ENCODE data around the gene TIGD1.

The TIGD1 gene

GRCh38 chr2:232523682-232524597 is 26.4 kb downstream of the TIGD1 start:
- no peak for DNase-seq (ENCODE audit: low read depth)

GRCh38 chr2:232523402-232523681 is 27.0 kb downstream of the TIGD1 start:
- no peak for DNase-seq (ENCODE audit: low read depth)

GRCh38 chr2:232522623-232523401 is 27.5 kb downstream of the TIGD1 start:
- DNase-seq (ENCODE audit: low read depth), result no peak

GRCh38 chr2:232521959-232522622 is 28.3 kb downstream of the TIGD1 start:
- peak; percentile 71 for DNase-seq (ENCODE audit: low read depth)

GRCh38 chr2:232521098-232521497 is 29.3 kb downstream of the TIGD1 start:
- DNase-seq (ENCODE audit: low read depth), result no peak

GRCh38 chr2:232520489-232520888 is 29.9 kb downstream of the TIGD1 start:
- DNase-seq (ENCODE audit: low read depth), result no peak

GRCh38 chr2:232519581-232520438 is 30.5 kb downstream of the TIGD1 start, which contains the start of gene PRSS56:
Gene PRSS56 (plus strand): TSS chr2:232520388. CDS start chr2:232520599, 211 bp downstream.
- DNase-seq (ENCODE audit: low read depth), result no peak

GRCh38 chr2:232518844-232519243 is 31.5 kb downstream of the TIGD1 start:
- DNase-seq (ENCODE audit: low read depth), result no peak

GRCh38 chr2:232516551-232516950 is 33.8 kb downstream of the TIGD1 start:
- no peak for DNase-seq (ENCODE audit: low read depth)

GRCh38 chr2:232515639-232516038 is 34.7 kb downstream of the TIGD1 start:
- DNase-seq (ENCODE audit: low read depth), result no peak

GRCh38 chr2:232513353-232513752 is 37.0 kb downstream of the TIGD1 start:
- no peak for DNase-seq (ENCODE audit: low read depth)

GRCh38 chr2:232512602-232513001 is 37.8 kb downstream of the TIGD1 start:
- DNase-seq (ENCODE audit: low read depth), result no peak

- DNase-seq (ENCODE audit: low read depth), result no peak
Observed at GRCh38 chr2:232511336-232511890, 38.9 kb downstream of the TIGD1 start.

GRCh38 chr2:232508251-232508650 is 42.1 kb downstream of the TIGD1 start:
- no peak for DNase-seq (ENCODE audit: low read depth)

- DNase-seq (ENCODE audit: low read depth), result no peak
Observed at GRCh38 chr2:232506709-232507108, 43.6 kb downstream of the TIGD1 start.

- no peak for DNase-seq (ENCODE audit: low read depth)
Observed at GRCh38 chr2:232505856-232506255, 44.5 kb downstream of the TIGD1 start.

GRCh38 chr2:232504438-232504837 is 45.9 kb downstream of the TIGD1 start:
- no peak for DNase-seq (ENCODE audit: low read depth)

- DNase-seq (ENCODE audit: low read depth), result no peak
Observed at GRCh38 chr2:232503809-232504323, 46.5 kb downstream of the TIGD1 start.

GRCh38 chr2:232502911-232503808 is 47.2 kb downstream of the TIGD1 start:
- no peak for DNase-seq (ENCODE audit: low read depth)

- DNase-seq (ENCODE audit: low read depth), result no peak
Observed at GRCh38 chr2:232502511-232502910, 47.8 kb downstream of the TIGD1 start.
